Karpas-422 (cell line): Measurements from ENCODE around the gene OR2C1. TPM values are rescaled to one million over a fixed set of nuclear protein-coding genes. Genes with fewer than 3 reads are reported as not detected.

ENCODE experiments used
- DNase-seq: peaks from one replicate; pipeline ENCODE4 v3.0.0-alpha.2; 2015
- H2AFZ ChIP-seq: fragments of 200-600 bp; sonication (generic); 2 replicates; pipeline ENCODE4 v1.6.1; 2014; ENCODE audit warnings: antibody characterized with exemption, low read length, mixed read lengths
- H3K27ac ChIP-seq: fragments of 200-600 bp; sonication (generic); 2 replicates; pipeline ENCODE4 v1.5.1; 2014; ENCODE audit warnings: mild to moderate bottlenecking, low read length, moderate library complexity
- H3K27me3 ChIP-seq: fragments of 200-600 bp; sonication (generic); 2 replicates; pipeline ENCODE4 v1.6.1; 2014; ENCODE audit warnings: low read length, mixed read lengths
- H3K36me3 ChIP-seq: fragments of 200-600 bp; sonication (generic); 2 replicates; pipeline ENCODE4 v1.6.1; 2014; ENCODE audit warnings: low read length, mixed read lengths; ENCODE audit not compliant: insufficient read depth
- H3K4me1 ChIP-seq: fragments of 200-600 bp; sonication (generic); 2 replicates; pipeline ENCODE4 v1.6.1; 2014; ENCODE audit warnings: mild to moderate bottlenecking, low read length, mixed read lengths
- H3K4me2 ChIP-seq: fragments of 200-600 bp; sonication (generic); 2 replicates; pipeline ENCODE4 v1.6.1; 2014; ENCODE audit warnings: low read length, low read depth, mild to moderate bottlenecking; ENCODE audit not compliant: poor library complexity, severe bottlenecking
- H3K4me3 ChIP-seq: fragments of 200-600 bp; sonication (generic); 2 replicates; pipeline ENCODE4 v1.5.1; 2014; ENCODE audit warnings: mild to moderate bottlenecking, antibody characterized with exemption, low read length, mixed read lengths
- H3K79me2 ChIP-seq: fragments of 200-600 bp; sonication (generic); 2 replicates; pipeline ENCODE4 v1.6.1; 2014; ENCODE audit warnings: mild to moderate bottlenecking, low read length, mixed read lengths
- H3K9ac ChIP-seq: fragments of 200-600 bp; sonication (generic); 2 replicates; pipeline ENCODE4 v1.6.0; 2014; ENCODE audit warnings: low read length
- H3K9me2 ChIP-seq: fragments of 200-600 bp; sonication (generic), shearing (Covaris generic); replicated peaks from 2 replicates; pipeline ENCODE4 v1.6.0; 2014; ENCODE audit warnings: mild to moderate bottlenecking, low read length, moderate library complexity; ENCODE audit not compliant: insufficient read depth
- H3K9me3 ChIP-seq: fragments of 300-700, 200-600 bp; sonication (generic); 2 replicates; pipeline ENCODE4 v1.6.1; 2014; ENCODE audit warnings: low read length, mixed read lengths
- H4K20me1 ChIP-seq: fragments of 200-600 bp; sonication (generic); 2 replicates; pipeline ENCODE4 v1.6.1; 2014; ENCODE audit warnings: mild to moderate bottlenecking, antibody characterized with exemption, low read length, low read depth; ENCODE audit not compliant: insufficient read depth
- total RNA-seq: library from RNA; depleted of rRNA; stranded (reverse); fragments of >200 nt; shearing (Covaris generic); gene quantifications from 2 replicates; pipeline ENCODE4 v1.2.3, GENCODE V29; 2014; ENCODE audit warnings: low replicate concordance; rRNA removed

Gene OR2C1
- total RNA-seq, result 0.14 TPM in 1 of 2 replicates, not detected in the other

DNA sequence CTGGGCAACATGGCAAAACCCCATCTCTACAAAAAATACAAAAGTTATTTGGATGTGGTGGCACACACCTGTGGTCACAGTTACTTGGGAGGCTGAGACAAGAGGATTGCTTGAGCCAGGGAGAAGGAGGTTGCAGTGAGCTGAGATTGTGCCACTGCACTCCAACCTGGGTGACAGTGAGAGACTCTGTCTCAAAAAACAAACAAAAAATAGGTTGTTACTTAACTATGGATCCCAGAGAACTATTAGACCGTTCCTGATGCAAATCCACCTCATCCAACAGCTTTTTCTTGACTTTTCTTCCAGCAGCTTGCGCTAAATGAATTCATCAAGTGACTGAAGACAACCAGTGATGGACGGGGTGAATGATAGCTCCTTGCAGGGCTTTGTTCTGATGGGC, at the start of gene OR2C1:
TSS of gene OR2C1 (plus strand) at position 301 of the 400 bp plus-strand sequence. CDS start at position 353, 52 bp downstream.
- Histone ChIP-seq H3K27ac (no peak within 1 kb of the TSS), H3K9me2 (no peaks in the 10 kb centered on the region), H4K20me1 (no peaks in the 10 kb centered on the region), H3K79me2 (no peaks in the 10 kb centered on the region), H3K9ac (no peak within 1 kb of the TSS), H3K4me3 (no peak within 1 kb of the TSS), H2AFZ (no peak within 1 kb of the TSS), H3K4me1 (no peaks in the 10 kb centered on the region), H3K9me3 (no peaks in the 10 kb centered on the region), H3K36me3 (no peaks in the 10 kb centered on the region), H3K4me2 (no peak within 1 kb of the TSS), H3K27me3 (no peaks in the 10 kb centered on the region)
- DNase-seq, result no peak

DNA sequence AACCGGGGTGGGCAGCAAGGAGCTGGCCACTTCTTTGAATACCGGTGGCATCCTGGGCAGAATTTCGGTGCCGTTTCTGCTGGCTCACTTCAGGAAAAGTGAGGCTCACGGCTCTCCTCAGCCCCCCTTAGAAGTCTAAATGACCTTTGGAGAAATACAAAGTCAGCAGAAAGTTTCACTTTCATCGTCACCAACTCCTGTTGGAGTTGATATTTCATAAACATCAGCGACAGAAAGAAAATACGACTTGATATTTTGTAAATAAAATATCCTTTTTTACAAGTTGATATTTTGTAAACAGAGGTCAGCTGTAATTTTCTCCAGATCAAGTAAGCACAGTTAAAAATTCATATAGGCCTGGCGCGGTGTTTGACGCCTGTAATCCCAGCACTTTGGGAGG, 49.6 kb upstream of the OR2C1 start:
- peaks cover 32% of the 10 kb centered on the region for H3K9me3 ChIP-seq
- H3K4me2 ChIP-seq, result peak overlapping the region; percentile 74
- peak overlapping the region; percentile 81 for H3K9ac ChIP-seq
- peak overlapping the region; percentile 84 for H3K4me3 ChIP-seq
- peak overlapping the region; percentile 48; the same call in 1 of the 2 replicates for H2AFZ ChIP-seq
- H4K20me1 ChIP-seq, result no peaks in the 10 kb centered on the region
- H3K27me3 ChIP-seq, result no peaks in the 10 kb centered on the region
- peaks cover 13% of the 10 kb centered on the region for H3K4me1 ChIP-seq
- peaks cover 24% of the 10 kb centered on the region for H3K79me2 ChIP-seq
- H3K9me2 ChIP-seq, result no peaks in the 10 kb centered on the region
- DNase-seq, result no peak
- H3K27ac ChIP-seq, result peak overlapping the region; percentile 52
- H3K36me3 ChIP-seq, result peaks cover 42% of the 10 kb centered on the region

DNA sequence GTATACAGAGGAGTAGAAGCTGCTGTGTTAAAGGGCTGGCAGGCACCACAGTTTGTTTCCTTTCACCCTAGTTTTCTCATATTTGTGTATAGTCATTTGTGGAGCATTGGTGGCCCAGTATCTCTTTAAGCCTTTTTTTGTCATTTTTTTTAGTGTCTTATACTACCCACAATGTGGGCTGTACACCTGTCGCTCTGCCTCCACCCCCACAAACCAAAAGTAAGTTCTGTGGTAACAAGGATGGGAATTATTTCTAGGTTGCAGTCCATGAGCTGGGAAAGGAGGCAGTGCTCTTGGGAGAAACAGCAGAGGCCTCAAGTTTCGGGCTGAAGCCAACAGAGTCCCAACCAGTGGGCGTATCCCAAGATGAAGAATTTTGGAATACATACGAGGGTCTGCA, 44.2 kb upstream of the OR2C1 start:
- Histone ChIP-seq H3K36me3 (peaks cover 70% of the 10 kb centered on the region), H2AFZ (no peak overlapping the region), H3K4me3 (no peak overlapping the region), H3K9me3 (peaks cover 37% of the 10 kb centered on the region), H3K4me2 (no peak overlapping the region), H3K9me2 (no peaks in the 10 kb centered on the region), H3K27ac (no peak overlapping the region), H3K9ac (no peak overlapping the region), H3K4me1 (no peaks in the 10 kb centered on the region), H4K20me1 (no peaks in the 10 kb centered on the region), H3K27me3 (no peaks in the 10 kb centered on the region), H3K79me2 (peaks cover 15% of the 10 kb centered on the region)
- DNase-seq, result no peak

DNA sequence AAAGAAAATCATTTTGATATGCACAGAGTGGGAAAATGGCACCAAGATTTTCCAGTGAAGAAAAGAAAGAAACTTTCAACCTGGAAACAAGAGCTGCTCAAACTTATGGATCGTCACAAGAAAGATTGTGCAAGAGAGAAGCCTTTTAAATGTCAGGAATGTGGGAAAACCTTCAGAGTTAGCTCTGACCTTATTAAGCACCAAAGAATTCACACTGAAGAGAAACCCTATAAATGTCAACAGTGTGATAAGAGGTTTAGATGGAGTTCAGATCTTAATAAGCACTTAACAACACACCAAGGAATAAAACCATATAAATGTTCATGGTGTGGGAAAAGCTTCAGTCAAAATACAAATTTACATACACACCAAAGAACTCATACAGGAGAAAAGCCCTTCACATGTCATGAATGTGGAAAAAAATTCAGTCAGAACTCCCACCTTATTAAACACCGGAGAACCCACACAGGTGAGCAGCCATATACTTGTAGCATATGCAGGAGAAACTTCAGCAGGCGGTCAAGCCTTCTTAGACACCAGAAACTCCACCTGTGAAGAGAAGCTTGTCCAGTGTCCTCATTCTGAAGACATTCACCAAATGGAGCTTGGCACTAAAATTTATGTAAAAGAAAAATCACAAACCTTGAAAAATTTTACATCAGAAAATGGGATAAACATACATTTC, 38.2 kb upstream of the OR2C1 start:
- Histone ChIP-seq H3K9me3 (peaks cover 40% of the 10 kb centered on the region), H3K9me2 (no peaks in the 10 kb centered on the region), H3K4me1 (no peaks in the 10 kb centered on the region), H3K27me3 (no peaks in the 10 kb centered on the region), H3K9ac (no peak overlapping the region), H3K36me3 (peaks cover 50% of the 10 kb centered on the region), H3K4me2 (no peak overlapping the region), H3K79me2 (no peaks in the 10 kb centered on the region), H4K20me1 (no peaks in the 10 kb centered on the region), H2AFZ (no peak overlapping the region), H3K4me3 (peak overlapping the region; percentile 13; the same call in 1 of the 2 replicates), H3K27ac (no peak overlapping the region)
- DNase-seq, result no peak

DNA sequence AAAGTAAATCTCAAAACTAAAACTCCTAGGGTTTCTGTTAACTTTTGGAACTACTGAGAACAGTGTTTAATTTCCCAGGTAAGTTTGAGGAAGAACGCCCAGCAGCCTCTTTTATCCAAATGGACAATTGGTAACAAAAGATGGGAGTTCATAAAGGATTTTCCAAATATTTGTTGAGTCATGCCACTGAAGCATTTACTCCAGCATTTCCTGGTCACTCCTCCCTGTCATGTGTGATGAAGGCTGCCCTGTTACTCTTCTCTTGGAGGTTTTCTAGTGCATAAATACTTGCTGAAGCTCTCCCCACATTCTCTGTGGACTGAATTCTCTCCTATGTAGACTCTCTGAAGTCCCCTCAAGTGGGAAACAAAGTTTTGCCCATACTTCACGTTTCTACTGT, 33.9 kb upstream of the OR2C1 start:
- Histone ChIP-seq H3K9me2 (no peaks in the 10 kb centered on the region), H3K79me2 (no peaks in the 10 kb centered on the region), H3K27ac (no peak overlapping the region), H3K9ac (no peak overlapping the region), H3K4me2 (no peak overlapping the region), H3K36me3 (peaks cover 17% of the 10 kb centered on the region), H4K20me1 (no peaks in the 10 kb centered on the region), H2AFZ (no peak overlapping the region), H3K4me3 (no peak overlapping the region), H3K4me1 (no peaks in the 10 kb centered on the region), H3K9me3 (peaks cover 24% of the 10 kb centered on the region), H3K27me3 (no peaks in the 10 kb centered on the region)
- no peak for DNase-seq

DNA sequence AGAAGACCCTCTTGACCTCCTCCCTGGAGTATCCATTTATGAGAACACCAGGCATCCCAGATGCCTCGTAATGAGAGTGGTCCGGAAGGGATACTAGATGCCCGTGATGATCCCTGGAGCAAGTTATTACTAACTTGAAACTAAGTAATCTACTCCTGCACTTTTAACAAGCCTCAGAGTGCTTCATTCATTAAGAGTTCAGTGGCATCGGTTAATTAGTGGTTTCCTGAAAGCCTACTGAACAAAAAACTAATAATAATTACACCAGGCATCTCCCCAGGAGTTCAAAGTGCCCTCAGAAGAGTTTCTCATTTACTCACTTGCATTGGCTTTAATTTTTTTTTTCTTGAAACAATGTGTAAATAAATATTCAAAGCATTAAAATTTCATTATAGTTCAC, 28.2 kb upstream of the OR2C1 start:
- Histone ChIP-seq H3K79me2 (no peaks in the 10 kb centered on the region), H3K36me3 (no peaks in the 10 kb centered on the region), H4K20me1 (no peaks in the 10 kb centered on the region), H3K4me3 (no peak overlapping the region), H3K9me2 (no peaks in the 10 kb centered on the region), H3K4me1 (no peaks in the 10 kb centered on the region), H3K27ac (no peak overlapping the region), H3K9ac (no peak overlapping the region), H3K27me3 (no peaks in the 10 kb centered on the region), H3K9me3 (no peaks in the 10 kb centered on the region), H2AFZ (no peak overlapping the region), H3K4me2 (no peak overlapping the region)
- peak; percentile 6 for DNase-seq

DNA sequence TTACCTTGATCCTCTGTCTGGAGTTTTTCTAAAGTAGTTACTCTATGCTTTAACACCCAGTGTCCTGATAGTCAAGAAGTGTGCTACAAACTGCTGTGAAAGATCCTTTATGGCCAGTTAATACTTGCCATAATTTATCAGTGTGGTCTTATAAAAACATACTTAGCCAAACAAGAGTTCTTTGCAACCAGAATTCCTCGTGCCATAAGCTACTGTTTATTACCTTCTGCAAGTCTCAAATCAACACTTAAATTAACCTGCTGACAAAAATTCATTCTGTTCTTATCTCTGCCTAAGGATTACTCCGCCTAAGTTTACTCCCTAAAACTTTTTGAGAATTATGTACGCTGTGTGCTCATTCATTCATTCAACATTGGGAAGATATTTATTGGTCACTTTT, 27.6 kb upstream of the OR2C1 start:
- Histone ChIP-seq H3K9ac (no peak overlapping the region), H3K4me1 (no peaks in the 10 kb centered on the region), H3K27me3 (no peaks in the 10 kb centered on the region), H3K36me3 (no peaks in the 10 kb centered on the region), H4K20me1 (no peaks in the 10 kb centered on the region), H3K9me3 (no peaks in the 10 kb centered on the region), H3K27ac (no peak overlapping the region), H2AFZ (no peak overlapping the region), H3K79me2 (no peaks in the 10 kb centered on the region), H3K9me2 (no peaks in the 10 kb centered on the region), H3K4me3 (no peak overlapping the region), H3K4me2 (no peak overlapping the region)
- peak; percentile 9 for DNase-seq

DNA sequence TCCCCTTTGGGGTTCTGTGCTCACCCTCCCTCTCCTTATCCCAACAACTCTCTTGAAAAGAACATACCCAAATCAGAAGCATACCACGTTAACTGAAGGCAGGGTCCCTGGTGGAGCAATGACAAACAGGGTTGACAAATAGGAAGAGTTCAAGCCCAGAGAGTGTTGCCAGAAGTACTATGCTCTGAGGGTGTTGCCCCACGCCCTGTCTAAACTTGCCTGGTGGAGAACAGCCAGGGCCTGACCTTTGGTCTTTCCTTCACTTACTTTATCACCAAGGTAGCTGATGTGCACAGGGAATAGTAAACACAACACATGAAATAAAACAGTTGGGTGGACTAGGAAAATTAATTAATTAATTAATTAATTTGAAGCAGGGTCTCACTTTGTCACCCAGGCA, 27.0 kb upstream of the OR2C1 start:
- H2AFZ ChIP-seq, result no peak overlapping the region
- no peak overlapping the region for H3K4me3 ChIP-seq
- no peak overlapping the region for H3K9ac ChIP-seq
- no peaks in the 10 kb centered on the region for H4K20me1 ChIP-seq
- H3K4me1 ChIP-seq, result no peaks in the 10 kb centered on the region
- no peaks in the 10 kb centered on the region for H3K79me2 ChIP-seq
- H3K36me3 ChIP-seq, result no peaks in the 10 kb centered on the region
- peak; percentile 27 for DNase-seq
- no peaks in the 10 kb centered on the region for H3K27me3 ChIP-seq
- H3K9me2 ChIP-seq, result no peaks in the 10 kb centered on the region
- no peak overlapping the region for H3K4me2 ChIP-seq
- no peaks in the 10 kb centered on the region for H3K9me3 ChIP-seq
- no peak overlapping the region for H3K27ac ChIP-seq
